Hindlimb muscle (tissue), 1 donor: ENCODE data around the gene NRSN2. TPM values are rescaled to one million over a fixed set of nuclear protein-coding genes. Genes with fewer than 3 reads are reported as not detected.
A peak's percentile ranks its signal among the peaks of the same experiment; 100 is the strongest.
"Not testable (repeated sequence)": the region's sequence is repeated elsewhere in the genome, so short reads cannot be mapped to it uniquely, and the experiment has no call there.

ENCODE experiments used
- DNase-seq: peaks from one replicate; pipeline ENCODE4 v3.0.0-alpha.2; 2013
- polyA plus RNA-seq: library from polyadenylated mRNA; unstranded; fragments of 120-200 nt; gene quantifications from one replicate; pipeline ENCODE4 v1.2.1, GENCODE V29; 2013; ENCODE audit not compliant: insufficient read length

Gene NRSN2
- polyA plus RNA-seq, 1 donor, result 28.4 TPM

GRCh38 chr20:375265-375889 lies 28.5 kb downstream of the NRSN2 start:
- DNase-seq, result no peak

GRCh38 chr20:376089-376488 lies 29.2 kb downstream of the NRSN2 start:
- DNase-seq, result no peak

- no peak for DNase-seq
Observed at GRCh38 chr20:376750-377149, 29.8 kb downstream of the NRSN2 start.

- not testable (repeated sequence) for DNase-seq
Observed at GRCh38 chr20:377578-377977, 30.7 kb downstream of the NRSN2 start.

GRCh38 chr20:378961-379336 lies 32.0 kb downstream of the NRSN2 start:
- no peak for DNase-seq

GRCh38 chr20:380763-381580 lies 34.1 kb downstream of the NRSN2 start:
- peak; percentile 47 for DNase-seq

- DNase-seq, result peak; percentile 46
Observed at GRCh38 chr20:381581-382290, 34.8 kb downstream of the NRSN2 start.

- DNase-seq, result no peak
Observed at GRCh38 chr20:382291-383115, 35.6 kb downstream of the NRSN2 start.

GRCh38 chr20:383889-384288 lies 37.0 kb downstream of the NRSN2 start:
- no peak for DNase-seq

- no peak for DNase-seq
Observed at GRCh38 chr20:384723-385122, 37.8 kb downstream of the NRSN2 start.

- DNase-seq, result no peak
Observed at GRCh38 chr20:385448-385847, 38.5 kb downstream of the NRSN2 start.

GRCh38 chr20:386634-387033 lies 39.7 kb downstream of the NRSN2 start:
- DNase-seq, result not testable (repeated sequence)

GRCh38 chr20:387520-387919 lies 40.6 kb downstream of the NRSN2 start:
- DNase-seq, result no peak

GRCh38 chr20:388034-388994 lies 41.4 kb downstream of the NRSN2 start:
- no peak for DNase-seq

GRCh38 chr20:389220-389619 lies 42.3 kb downstream of the NRSN2 start:
- no peak for DNase-seq

GRCh38 chr20:391041-391711 lies 44.3 kb downstream of the NRSN2 start:
- DNase-seq, result no peak

GRCh38 chr20:393296-393695 lies 46.4 kb downstream of the NRSN2 start:
- not testable (repeated sequence) for DNase-seq

- no peak for DNase-seq
Observed at GRCh38 chr20:396252-396618, 49.3 kb downstream of the NRSN2 start.

- DNase-seq, result no peak
Observed at GRCh38 chr20:396619-397431, 49.9 kb downstream of the NRSN2 start.
